Stimulated activated CD4-positive, alpha-beta T cell treated with anti-CD3 and anti-CD28 coated beads, TNF-alpha, amount 100 ng/mL, for 48 hours (primary cell): ENCODE data around the gene DDI2.

Experiments
- DNase-seq, 3 donors: peaks; one replicate each; pipeline ENCODE4 v3.0.0-alpha.2; 2020; ENCODE audit warnings: low read depth in 3 of 3

Gene DDI2

DNA sequence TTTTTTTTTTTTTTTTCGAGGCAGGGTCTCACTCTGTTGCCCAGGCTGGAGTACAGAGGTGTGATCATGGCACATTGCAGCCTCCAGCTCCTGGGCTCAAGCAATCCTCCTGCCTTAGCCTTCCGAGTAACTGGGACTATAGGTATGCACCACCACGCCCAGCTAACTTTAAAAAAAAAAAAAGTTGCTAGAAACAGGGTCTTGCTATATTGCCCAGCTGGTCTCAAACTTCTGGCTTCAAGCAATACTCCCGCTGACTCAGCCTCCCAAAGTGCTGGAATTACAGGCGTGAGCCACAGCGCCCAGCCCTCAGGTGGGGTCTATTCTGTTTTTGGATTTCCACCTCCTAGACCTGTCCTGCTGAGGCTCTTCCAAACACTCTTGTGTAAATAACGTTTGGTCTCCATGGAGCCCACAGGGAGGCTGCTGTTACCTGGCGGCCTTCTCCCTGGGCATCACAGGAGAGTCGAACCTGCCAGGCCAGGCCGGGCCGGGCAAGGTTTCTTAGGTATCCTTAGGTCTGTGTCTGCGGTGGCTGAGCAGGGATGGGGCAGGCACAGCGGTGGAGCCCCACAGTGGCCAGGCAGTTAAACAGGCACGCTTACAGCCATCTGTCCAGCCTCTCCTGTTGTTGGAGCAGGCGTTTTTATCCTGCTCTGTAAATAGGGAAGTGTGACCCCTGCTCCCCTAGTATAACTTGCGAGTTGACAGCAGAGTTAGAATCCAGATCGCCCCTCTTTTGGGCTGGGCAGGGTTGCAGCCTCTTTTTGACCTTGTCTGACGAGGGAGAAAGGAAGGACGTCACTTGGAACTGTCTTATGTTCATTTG lies 85.7 kb downstream of the DDI2 start:
- DNase-seq = no peak

DNA sequence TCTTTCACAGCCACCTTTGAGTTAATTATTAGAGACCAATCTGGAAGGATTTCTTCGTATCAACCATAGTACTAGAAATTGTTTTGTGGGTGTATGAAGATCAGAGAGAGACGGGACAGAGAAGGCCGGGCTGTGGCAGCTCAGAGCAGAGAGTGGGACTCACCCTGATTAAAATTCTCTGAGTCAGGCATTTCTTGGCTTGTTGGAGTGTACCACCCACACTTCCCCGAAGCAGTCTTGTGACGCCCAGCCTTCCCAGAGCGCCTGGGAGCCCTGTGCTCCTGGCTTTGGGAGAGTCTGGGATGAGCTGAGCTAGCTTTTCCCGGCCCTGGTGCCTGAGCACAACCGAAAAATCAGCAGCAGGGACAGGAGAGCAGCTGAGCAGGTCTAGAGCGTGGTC lies 86.3 kb downstream of the DDI2 start:
- no peak for DNase-seq

DNA sequence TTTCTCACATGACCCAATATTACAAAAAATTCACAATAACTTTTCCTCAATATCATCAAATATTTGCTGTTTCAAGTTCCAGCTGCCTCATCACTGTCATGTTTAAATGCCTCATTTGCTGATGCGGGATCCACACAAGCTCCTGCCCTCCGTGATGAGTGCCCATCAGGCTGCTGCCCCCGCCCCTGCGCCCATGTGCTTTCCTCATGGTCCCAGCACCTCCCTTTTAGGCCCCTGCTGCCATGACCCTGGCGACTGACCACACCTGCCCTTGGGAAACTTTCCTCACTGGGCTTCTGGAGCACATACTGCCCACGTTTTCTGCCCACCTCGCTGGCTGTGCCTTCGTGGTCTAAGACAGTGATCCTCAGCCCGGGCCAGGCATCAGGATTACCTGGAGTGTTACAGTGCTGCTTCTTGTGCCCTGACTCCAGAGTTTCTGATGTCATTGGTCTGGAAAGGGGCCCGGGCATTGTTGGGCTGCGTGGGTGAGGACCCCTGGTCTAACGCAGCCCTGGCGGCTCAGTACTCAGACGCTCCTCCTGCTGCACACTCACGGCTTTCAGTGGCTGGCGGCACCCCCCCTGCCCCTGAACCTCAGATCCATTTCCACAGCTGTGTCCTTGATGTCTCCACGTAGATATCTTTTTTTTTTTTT lies 87.4 kb downstream of the DDI2 start:
- DNase-seq = no peak

DNA sequence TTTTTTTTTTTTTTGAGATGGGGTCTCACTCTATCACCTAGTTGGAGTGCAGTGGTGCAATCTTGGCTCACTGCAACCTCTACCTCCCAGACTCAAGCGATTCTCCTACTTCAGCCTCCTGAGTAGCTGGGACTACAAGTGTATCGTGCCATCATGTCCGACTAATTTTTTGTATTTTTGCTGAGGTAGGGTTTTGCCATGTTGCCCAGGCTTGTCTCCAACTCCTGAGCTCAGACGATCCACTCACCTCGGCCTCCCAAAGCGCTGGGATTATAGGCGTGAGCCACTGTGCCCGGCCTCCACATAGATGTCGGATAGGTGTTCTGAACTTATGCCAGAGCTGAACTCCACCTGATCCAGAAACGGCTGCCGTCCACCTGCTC lies 87.9 kb downstream of the DDI2 start:
- no peak for DNase-seq

DNA sequence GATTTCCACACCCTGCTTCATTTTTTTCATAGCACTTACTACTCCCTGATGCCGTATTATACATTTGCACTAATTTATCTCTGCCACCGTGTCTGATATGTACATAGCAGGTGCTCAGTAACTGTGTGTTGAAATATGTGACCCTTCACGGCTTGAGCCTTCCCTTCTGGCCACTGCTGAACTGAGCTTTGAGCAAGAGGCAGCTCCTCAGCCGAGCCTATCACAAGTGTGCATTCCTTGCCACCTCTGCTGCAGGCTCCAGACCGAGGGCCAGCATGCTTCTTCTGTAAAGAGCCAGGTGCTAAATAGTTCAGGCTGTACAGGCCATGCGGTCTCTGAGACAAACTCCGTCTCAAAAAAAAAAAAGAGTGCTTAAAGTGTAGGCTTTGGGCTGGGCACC lies 89.5 kb downstream of the DDI2 start:
- no peak for DNase-seq

DNA sequence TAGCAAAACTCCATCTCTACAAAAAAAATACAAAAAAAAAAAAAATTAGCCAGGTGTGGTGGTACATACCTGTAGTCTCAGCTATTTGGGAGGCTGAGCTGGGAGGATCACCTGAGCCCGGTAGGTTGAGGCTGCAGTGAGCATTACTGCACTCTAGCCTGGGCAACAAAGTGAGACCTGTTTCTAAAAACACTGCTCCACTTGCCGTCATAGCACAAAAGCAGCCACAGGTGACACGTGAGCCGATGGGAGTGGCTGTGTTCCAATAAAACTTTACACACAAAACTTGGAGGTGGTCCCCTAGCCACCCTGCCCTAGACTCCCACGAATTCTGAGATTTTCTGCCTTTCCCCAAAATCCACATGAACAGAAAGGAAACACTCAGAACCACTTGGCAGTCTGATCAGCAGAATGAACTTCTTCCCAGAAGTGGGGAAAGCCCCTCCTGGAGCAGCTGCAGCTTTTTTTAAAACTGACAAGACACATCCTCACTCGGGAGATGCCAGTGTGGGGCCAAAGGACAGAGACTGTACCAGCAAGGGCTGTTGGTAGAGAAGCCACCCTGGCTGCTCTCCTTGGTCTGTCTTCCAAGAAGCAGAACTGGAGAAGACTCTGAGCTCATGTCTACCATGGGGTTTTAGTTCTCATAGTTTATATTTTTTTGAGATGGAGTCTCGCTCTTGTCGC lies 90.1 kb downstream of the DDI2 start:
- DNase-seq = no peak

DNA sequence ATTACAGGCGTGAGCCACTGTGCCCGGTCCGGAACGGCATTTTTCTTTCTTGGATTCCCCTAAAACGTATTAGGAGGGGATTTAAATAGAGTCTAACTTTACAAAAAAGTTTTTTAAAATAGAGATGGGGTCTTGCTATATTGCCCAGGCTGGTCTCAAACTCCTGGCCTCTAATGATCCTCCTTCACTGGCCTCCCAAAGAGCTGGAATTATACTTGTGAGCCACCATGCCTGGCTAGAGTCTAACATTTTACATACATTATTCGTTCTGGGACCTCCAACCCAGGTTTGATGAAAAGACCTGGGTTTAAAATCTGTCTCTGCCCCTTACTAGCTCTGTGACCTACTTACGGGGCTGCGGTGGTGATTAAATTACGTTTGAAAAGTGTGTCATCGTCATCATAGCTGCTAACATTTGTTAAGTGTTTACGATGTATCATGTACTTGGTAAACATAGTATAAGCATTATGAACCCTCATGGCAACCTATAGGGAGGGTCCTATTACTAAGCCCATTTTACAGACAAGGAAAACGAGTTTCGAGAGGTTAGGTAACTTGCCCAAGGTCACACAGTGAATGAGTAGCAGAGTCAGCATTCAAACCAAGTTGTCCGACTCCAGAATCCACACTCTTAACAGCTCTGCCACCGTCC lies 91.4 kb downstream of the DDI2 start:
- DNase-seq = no peak

DNA sequence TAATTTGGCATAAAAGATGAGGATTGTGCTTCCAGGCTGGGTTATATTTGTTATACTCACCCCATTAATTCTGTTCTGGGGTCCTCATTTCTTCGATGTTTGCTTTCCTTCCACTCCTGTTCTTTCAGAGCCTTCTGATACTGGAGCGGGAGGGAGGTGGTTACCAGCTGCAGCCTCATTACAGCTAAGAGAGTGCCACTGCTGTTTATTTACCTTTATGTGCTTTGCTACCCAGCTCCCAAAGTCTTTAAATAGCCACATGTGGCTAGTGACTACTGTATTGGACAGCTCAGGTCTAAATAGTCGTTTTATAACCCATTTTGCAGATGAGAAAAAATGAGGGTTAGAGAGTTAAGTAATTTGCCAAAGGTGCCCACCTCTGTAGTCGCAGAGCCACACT lies 92.0 kb downstream of the DDI2 start:
- no peak for DNase-seq

DNA sequence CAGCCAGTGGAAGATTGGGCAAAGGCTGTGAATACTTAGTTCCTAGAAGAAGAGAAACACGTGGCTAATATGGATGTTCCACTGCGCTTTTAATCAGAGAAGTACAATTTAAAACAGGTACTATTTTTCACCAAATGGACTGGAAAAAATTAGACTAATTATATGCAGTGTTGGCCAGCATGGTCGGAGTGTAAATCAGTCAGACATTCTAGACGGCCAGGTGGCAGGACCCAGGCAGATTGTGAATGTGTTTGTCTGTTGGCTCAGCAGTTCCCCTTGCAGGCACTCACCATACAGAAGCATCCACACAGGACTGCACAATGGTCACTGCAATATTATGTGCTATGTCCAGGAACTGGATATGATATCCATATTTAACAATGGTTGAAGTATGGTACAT lies 94.9 kb downstream of the DDI2 start:
- no peak for DNase-seq

DNA sequence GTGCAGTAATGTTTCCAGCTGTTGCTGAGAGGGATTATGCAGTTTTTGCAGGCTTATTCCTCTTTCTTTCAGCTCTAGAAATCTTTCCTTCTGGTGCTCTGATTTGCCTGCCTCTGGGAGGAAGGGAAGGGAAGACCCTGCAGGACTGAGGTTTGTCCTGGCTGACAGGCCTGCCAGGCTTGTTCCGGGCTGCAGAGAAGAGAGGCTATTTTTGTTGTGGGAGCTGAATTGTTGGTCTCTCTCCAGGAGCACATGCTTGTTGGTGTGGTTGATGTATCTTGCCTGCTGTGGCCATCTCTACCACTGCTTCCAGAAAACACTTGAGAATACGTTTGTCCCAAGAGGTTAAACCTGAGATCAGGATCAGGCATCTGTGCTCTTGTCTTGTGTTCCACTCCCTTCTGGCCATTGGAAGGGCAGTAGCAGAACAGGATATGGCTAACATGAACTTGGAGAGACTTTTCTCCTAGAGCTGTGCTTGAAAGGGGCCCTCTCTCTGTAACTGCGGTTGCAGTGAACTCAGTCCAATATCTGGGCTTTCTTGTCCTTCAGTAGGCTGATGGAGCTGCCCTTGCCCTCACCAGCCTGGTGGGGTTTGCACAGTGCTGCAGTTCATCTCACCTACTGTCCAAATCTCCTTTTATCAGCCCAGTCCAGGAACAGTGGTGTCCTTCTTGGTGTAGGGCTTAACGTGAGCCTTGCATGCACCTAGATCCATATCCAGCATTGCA lies 97.3 kb downstream of the DDI2 start:
- DNase-seq = no peak

DNA sequence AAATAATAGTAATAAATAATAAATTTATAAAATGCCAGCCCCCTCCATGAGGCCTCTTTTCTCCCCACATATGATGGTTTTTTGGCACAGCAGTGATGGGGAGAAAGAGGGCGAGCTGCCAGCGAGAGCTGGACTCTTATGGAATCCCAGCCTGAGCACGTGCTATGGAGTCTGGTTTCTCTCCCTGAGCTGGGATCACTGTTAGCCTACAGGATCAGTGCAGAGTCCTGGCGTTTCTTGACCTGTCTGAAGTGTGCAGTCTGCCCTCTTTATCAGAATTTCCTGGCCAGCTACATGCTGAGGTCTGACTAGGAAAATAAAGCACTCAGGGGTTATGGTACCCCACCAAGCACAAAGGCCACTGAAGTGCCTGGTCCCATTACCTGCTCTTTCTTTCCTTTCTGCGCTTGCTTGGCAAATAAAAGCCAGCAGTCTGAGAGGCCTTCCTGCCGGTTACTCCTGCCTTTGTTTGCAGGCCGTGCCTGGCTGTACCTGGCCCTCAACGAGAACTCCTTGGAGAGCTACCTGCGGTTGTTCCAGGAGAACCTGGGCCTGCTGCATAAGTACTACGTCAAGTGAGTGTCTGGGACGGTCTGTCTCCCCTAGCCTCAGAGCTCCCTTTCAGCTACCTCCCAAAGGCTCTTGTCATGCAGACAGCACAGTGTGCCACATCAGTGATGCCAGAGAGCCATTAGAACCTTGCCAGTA lies 100.3 kb downstream of the DDI2 start:
- no peak for DNase-seq

DNA sequence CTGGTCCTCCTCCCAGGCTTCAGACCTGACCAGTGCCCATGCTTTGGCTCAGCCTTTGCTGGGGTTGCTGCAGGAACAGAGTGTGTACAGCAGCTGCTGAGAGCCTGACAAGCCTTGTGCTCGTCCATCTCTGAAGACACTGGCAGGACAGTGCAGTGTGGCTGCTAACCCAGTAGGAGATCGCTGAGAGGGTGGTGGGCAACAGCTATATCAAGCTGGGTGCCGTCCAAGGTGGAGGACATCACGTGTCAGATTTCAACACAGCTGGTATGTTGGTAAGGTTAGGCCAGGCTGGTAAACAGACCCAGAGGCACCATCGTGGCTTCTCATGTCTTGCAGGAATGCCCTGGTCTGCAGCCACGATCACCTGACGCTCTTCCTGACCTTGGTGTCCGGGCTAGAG lies 100.9 kb downstream of the DDI2 start:
- no peak for DNase-seq
